Breast epithelium (tissue), 4 donors: ENCODE data around the gene PCYT1B. TPM values are rescaled to one million over a fixed set of nuclear protein-coding genes. Genes with fewer than 3 reads are reported as not detected.

Experiments used
- DNase-seq, 2 donors: peaks; one replicate each; pipeline ENCODE4 v3.0.0-alpha.2; 2019; ENCODE audit warnings: low spot score in 2 of 2
- H3K27ac ChIP-seq, 2 donors: fragments of 200-600 bp; sonication (generic) in 1 of 2; one replicate each; pipeline ENCODE4 v1.5.1; 2016 to 2019; ENCODE audit warnings: mild to moderate bottlenecking in 1 of 2
- H3K27me3 ChIP-seq, 2 donors: fragments of 200-600 bp; sonication (generic) in 1 of 2; one replicate each; pipeline versions ENCODE4 v1.5.1 to v1.6.0; 2017 to 2019; ENCODE audit warnings: control low read depth in 1 of 2, mild to moderate bottlenecking in 1 of 2
- H3K36me3 ChIP-seq: fragments of 200-600 bp; one replicate; pipeline ENCODE4 v1.5.1; 2019
- H3K4me1 ChIP-seq, 2 donors: fragments of 200-600 bp; sonication (generic); one replicate each; pipeline ENCODE4 v1.5.1; 2016 to 2019; ENCODE audit warnings: control low read depth in 1 of 2
- H3K4me3 ChIP-seq, 3 donors: fragments of 200-600 bp; sonication (generic); 1 replicate in 2 of 3; 2 replicates in 1 of 3; pipeline ENCODE4 v1.5.1; 2016 to 2019; ENCODE audit warnings: mild to moderate bottlenecking in 3 of 3, moderate library complexity in 2 of 3
- H3K9me3 ChIP-seq, 2 donors: fragments of 200-600 bp; sonication (generic) in 1 of 2; one replicate each; pipeline ENCODE4 v1.5.1; 2016 to 2019; ENCODE audit warnings: control low read depth in 1 of 2
- POLR2A ChIP-seq: fragments of 450-650 bp; IDR thresholded peaks from one replicate; pipeline ENCODE4 v1.6.1; 2016; ENCODE audit warnings: antibody characterized with exemption, mild to moderate bottlenecking, moderate library complexity
- POLR2AphosphoS5 ChIP-seq, 3 donors: sonication (generic); formaldehyde crosslinking; IDR thresholded peaks; one replicate each; pipeline ENCODE4 v1.6.1; 2017; ENCODE audit warnings: antibody characterized with exemption in 3 of 3
- intact Hi-C: fragments of 100-400 bp; cut with DNase I; formaldehyde crosslinking; loops from one replicate; pipeline ENCODE4 v1.15.1; 2023; ENCODE audit warnings: low total_unique reads
- total RNA-seq, 3 donors: library from RNA; depleted of rRNA; stranded (reverse); fragments of >200 nt; gene quantifications; one replicate each; pipeline ENCODE4 v1.1.0, GENCODE V29; 2016
- TF ChIP-seq, protein P1 (sequence below), 3 donors: fragments of 450-650 bp; IDR thresholded peaks; one replicate each; pipeline ENCODE4 v1.5.1; 2016 to 2017; ENCODE audit warnings: antibody characterized with exemption in 3 of 3, mild to moderate bottlenecking in 3 of 3, moderate library complexity in 3 of 3

PCYT1B gene
- total RNA-seq, 3 donors from 2014 or later = 0.16 to 0.73 (median 0.33) TPM

DNA sequence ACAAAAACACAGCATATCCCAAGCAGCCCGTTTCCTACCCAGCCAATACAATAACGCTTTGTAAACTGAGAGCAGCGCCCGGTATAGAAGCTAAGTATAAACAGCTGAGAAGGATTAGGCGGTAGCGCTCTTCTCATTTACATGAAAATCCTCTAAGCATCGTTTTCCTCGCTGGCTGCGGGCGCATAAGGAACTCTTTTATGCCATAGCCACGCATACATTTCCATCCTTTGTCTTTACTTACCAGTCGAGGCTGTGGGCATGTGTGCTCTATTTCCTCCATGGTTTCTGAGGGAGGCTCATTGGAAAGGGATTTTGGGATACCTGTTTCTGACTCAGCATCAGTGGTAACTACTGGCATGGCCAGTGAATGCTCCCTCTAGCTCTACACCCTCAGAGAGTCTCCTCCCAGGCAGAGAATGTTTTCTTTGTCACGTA is 383 bp downstream of the PCYT1B start:
- TF ChIP-seq, protein P1, sequence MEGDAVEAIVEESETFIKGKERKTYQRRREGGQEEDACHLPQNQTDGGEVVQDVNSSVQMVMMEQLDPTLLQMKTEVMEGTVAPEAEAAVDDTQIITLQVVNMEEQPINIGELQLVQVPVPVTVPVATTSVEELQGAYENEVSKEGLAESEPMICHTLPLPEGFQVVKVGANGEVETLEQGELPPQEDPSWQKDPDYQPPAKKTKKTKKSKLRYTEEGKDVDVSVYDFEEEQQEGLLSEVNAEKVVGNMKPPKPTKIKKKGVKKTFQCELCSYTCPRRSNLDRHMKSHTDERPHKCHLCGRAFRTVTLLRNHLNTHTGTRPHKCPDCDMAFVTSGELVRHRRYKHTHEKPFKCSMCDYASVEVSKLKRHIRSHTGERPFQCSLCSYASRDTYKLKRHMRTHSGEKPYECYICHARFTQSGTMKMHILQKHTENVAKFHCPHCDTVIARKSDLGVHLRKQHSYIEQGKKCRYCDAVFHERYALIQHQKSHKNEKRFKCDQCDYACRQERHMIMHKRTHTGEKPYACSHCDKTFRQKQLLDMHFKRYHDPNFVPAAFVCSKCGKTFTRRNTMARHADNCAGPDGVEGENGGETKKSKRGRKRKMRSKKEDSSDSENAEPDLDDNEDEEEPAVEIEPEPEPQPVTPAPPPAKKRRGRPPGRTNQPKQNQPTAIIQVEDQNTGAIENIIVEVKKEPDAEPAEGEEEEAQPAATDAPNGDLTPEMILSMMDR (IDR thresholded peaks at IDR 0.05) = no peak
- no peak for TF ChIP-seq POLR2AphosphoS5 (IDR thresholded peaks at IDR 0.05)
- TF ChIP-seq POLR2A = no peak
- H3K27me3 ChIP-seq = peaks cover 0 to 39% of the 10 kb centered on the region in 2 donors
- intact Hi-C loops = no loop called here
- no peaks in the 10 kb centered on the region for H3K9me3 ChIP-seq
- H3K27ac ChIP-seq = no peak overlapping the region
- H3K4me3 ChIP-seq = peak overlapping the region; percentile 7 to 39 (median 30)
- no peaks in the 10 kb centered on the region for H3K4me1 ChIP-seq
- no peaks in the 10 kb centered on the region for H3K36me3 ChIP-seq
- DNase-seq = no peak

DNA sequence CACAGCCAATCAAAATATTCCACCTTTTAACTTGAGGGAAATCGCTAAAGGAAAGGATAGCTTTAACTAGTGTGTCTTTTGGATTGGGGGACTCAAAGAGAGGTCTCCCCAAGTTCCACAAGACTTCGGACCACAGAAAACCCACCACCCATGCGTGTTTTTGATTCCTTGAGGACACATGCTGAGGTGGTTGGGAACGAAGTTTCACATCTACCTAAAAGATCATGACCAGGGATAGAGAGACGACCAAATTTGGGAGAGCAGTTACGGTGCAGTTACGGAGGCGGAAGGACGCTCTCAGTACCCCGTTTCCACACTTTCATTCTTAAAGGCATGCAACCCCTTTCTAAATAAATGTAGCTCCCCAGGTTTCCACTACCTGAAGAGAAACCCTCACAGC is 1.1 kb downstream of the PCYT1B start:
- intact Hi-C loops = no loop called here
- H3K27ac ChIP-seq = no peak overlapping the region
- no peak for DNase-seq
- H3K36me3 ChIP-seq = no peaks in the 10 kb centered on the region
- peaks cover 0 to 39% of the 10 kb centered on the region in 2 donors for H3K27me3 ChIP-seq
- peak overlapping the region in 2 of 3 donors; percentile 30 to 39 for H3K4me3 ChIP-seq
- no peaks in the 10 kb centered on the region for H3K9me3 ChIP-seq
- TF ChIP-seq POLR2A (no peak), POLR2AphosphoS5 (IDR thresholded peaks at IDR 0.05) (no peak)
- TF ChIP-seq, protein P1 (IDR thresholded peaks at IDR 0.05) = no peak
- H3K4me1 ChIP-seq = no peaks in the 10 kb centered on the region

DNA sequence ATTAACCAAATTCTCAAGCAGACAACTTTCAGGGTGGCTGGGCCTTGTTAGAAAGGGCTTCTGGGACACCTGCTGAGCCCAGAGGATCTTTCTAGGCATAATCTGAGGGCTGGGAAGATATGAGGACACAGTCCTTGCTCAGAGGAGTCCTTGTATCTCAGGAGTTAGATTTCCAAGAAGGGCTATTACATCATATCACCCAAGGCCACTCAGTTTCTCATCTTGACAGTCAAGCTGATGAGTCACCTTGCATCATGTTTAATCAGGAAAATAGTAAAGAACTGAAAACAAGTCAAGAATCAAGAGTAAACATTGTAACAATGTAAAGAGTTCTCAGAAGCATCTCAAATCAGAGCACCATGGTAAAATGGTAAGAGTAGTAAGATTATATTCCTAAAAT is 4.0 kb downstream of the PCYT1B start:
- DNase-seq = no peak
- intact Hi-C loops = no loop called here

DNA sequence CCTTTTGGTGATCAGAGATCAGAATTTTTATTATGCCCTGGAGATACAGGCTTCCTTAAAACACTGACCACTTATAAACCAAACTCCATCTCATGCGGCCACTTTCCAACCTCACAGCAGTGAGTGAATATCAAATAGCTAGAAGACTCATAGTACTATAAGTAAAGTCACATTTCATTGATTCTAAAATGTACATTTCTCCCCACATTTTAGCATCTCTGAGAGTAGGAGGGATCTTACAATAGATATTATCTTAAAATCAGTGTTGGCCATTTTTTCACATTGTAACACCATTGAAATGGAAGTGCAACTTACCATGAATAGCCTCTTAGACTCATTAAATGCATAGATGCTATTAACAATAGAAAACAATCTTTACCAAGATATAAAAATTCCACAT is 17.4 kb downstream of the PCYT1B start:
- no peak for DNase-seq
- H3K9me3 ChIP-seq = no peaks in the 10 kb centered on the region
- TF ChIP-seq, protein P1 (IDR thresholded peaks at IDR 0.05) = no peak
- TF ChIP-seq POLR2AphosphoS5 (IDR thresholded peaks at IDR 0.05) (no peak), POLR2A (no peak)
- no peaks in the 10 kb centered on the region for H3K36me3 ChIP-seq
- intact Hi-C loops = loop anchor here (10.0 kb wide), 1 partner anchor 755 kb away; no protein-coding TSS in a partner anchor
- H3K27me3 ChIP-seq = peaks cover 0 to 18% of the 10 kb centered on the region in 2 donors
- H3K4me3 ChIP-seq = no peak overlapping the region
- H3K27ac ChIP-seq = no peak overlapping the region
- no peaks in the 10 kb centered on the region for H3K4me1 ChIP-seq

More for the DNA sequence above, 4.0 kb downstream of the PCYT1B start:
- no peaks in the 10 kb centered on the region for H3K9me3 ChIP-seq
- no peak overlapping the region for H3K27ac ChIP-seq
- TF ChIP-seq POLR2A (no peak), POLR2AphosphoS5 (IDR thresholded peaks at IDR 0.05) (no peak)
- TF ChIP-seq, protein P1 (IDR thresholded peaks at IDR 0.05) = no peak
- peaks cover 0 to 37% of the 10 kb centered on the region in 2 donors for H3K27me3 ChIP-seq
- no peaks in the 10 kb centered on the region for H3K4me1 ChIP-seq
- H3K4me3 ChIP-seq = no peak overlapping the region
- H3K36me3 ChIP-seq = no peaks in the 10 kb centered on the region

DNA sequence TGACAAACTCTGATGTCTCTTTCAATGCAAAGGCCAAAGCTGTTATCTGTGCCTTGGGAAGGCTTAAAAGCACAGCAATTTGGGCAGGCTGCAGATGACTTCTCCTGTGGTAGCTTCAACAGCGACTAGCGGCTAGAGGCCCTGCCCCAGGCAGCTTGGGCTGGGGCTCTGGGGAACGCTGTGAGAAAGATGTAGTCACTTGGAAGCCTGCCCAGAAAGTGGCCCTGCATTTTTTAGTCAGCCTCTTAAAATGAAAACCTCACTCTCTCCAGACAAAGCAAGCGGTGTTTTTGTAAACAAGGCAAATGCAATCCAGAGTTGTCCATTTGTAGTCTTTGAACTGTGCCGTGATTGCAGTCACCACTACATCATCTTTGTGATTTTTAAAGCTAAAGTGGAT is 27.5 kb downstream of the PCYT1B start:
- Histone ChIP-seq H3K27ac (no peak overlapping the region), H3K4me1 (no peaks in the 10 kb centered on the region), H3K36me3 (no peaks in the 10 kb centered on the region), H3K27me3 (peaks cover 0 to 11% of the 10 kb centered on the region in 2 donors), H3K9me3 (no peaks in the 10 kb centered on the region), H3K4me3 (no peak overlapping the region)
- no peak for DNase-seq
- intact Hi-C loops = no loop called here
- TF ChIP-seq POLR2A (no peak), POLR2AphosphoS5 (IDR thresholded peaks at IDR 0.05) (no peak)
- TF ChIP-seq, protein P1 (IDR thresholded peaks at IDR 0.05) = no peak
